ENCODE data around the gene MT1G. TPM values are rescaled to one million over a fixed set of nuclear protein-coding genes. Genes with fewer than 3 reads are reported as not detected.

Gene MT1G
- total RNA-seq, 1 experiment from 2014 or later = not detected

- ChIA-PET CTCF (interaction anchor here (1.6 kb wide), 1 partner anchor 31 kb away, joined by 7 read pairs; no protein-coding TSS in a partner anchor), POLR2A (interaction anchor here (2.0 kb wide), 1 partner anchor 29 kb away, joined by 4 read pairs; no protein-coding TSS in a partner anchor)
- intact Hi-C loops (cut with micrococcal nuclease) = no loop called here
- H3K4me3 Mint-ChIP-seq (ENCODE audit: unreplicated experiment) = no peak overlapping the region
- H3K27me3 Mint-ChIP-seq (ENCODE audit: insufficient read depth, unreplicated experiment) = no peaks in the 10 kb centered on the region
- H3K36me3 Mint-ChIP-seq (ENCODE audit: insufficient read depth, unreplicated experiment) = no peaks in the 10 kb centered on the region
- DNase-seq (ENCODE audit: unreplicated experiment) = no peak
- H3K4me1 Mint-ChIP-seq (ENCODE audit: insufficient read depth, unreplicated experiment) = peaks cover 16% of the 10 kb centered on the region
- no peak overlapping the region for H3K27ac Mint-ChIP-seq (ENCODE audit: low read depth, unreplicated experiment)
- no peaks in the 10 kb centered on the region for H3K9me3 Mint-ChIP-seq (ENCODE audit: unreplicated experiment)
- no peak for TF ChIP-seq CTCF (IDR thresholded peaks at IDR 0.05; ENCODE audit: unreplicated experiment)
- no TSS peak for BruUV-seq (replicated peaks)
These were observed 32.4 kb downstream of the MT1G start for GRCh38 chr16:56635441-56635967.

- POLR2A ChIA-PET = interaction anchor here (1.6 kb wide), 1 partner anchor 12 kb away, joined by 4 read pairs; no protein-coding TSS in a partner anchor
- Mint-ChIP-seq H3K4me1 (ENCODE audit: insufficient read depth, unreplicated experiment) (peaks cover 16% of the 10 kb centered on the region), H3K36me3 (ENCODE audit: insufficient read depth, unreplicated experiment) (no peaks in the 10 kb centered on the region), H3K4me3 (ENCODE audit: unreplicated experiment) (no peak overlapping the region), H3K9me3 (ENCODE audit: unreplicated experiment) (no peaks in the 10 kb centered on the region), H3K27me3 (ENCODE audit: insufficient read depth, unreplicated experiment) (no peaks in the 10 kb centered on the region), H3K27ac (ENCODE audit: low read depth, unreplicated experiment) (peak overlapping the region; percentile 29)
- TF ChIP-seq CTCF (IDR thresholded peaks at IDR 0.05; ENCODE audit: unreplicated experiment) = no peak
- CTCF ChIA-PET = interaction anchor here (1.3 kb wide), 1 partner anchor 9 kb away, joined by 5 read pairs; the partner anchor contains the start of gene MT1E
- DNase-seq (ENCODE audit: unreplicated experiment) = no peak
- no TSS peak for BruUV-seq (replicated peaks)
- intact Hi-C loops (cut with micrococcal nuclease) = no loop called here
These were observed 33.0 kb downstream of the MT1G start for GRCh38 chr16:56634715-56635440.

GRCh38 chr16:56633535-56633934 is 34.3 kb downstream of the MT1G start:
- ChIA-PET POLR2A (interaction anchor here (0.7 to 1.6 kb wide), 6 partner anchors 14 to 51 kb away, joined by 3 to 5 read pairs (median 4); partner anchors contain the start of genes MT1X and MT2A), CTCF (interaction anchor here (0.7 to 1.3 kb wide), 2 partner anchors 8 to 10 kb away, joined by 4 to 5 read pairs; partner anchors contain the start of gene MT1E)
- no peaks in the 10 kb centered on the region for H3K27me3 Mint-ChIP-seq (ENCODE audit: insufficient read depth, unreplicated experiment)
- no peak overlapping the region for H3K27ac Mint-ChIP-seq (ENCODE audit: low read depth, unreplicated experiment)
- H3K36me3 Mint-ChIP-seq (ENCODE audit: insufficient read depth, unreplicated experiment) = no peaks in the 10 kb centered on the region
- TF ChIP-seq CTCF (IDR thresholded peaks at IDR 0.05; ENCODE audit: unreplicated experiment) = no peak
- DNase-seq (ENCODE audit: unreplicated experiment) = no peak
- no TSS peak for BruUV-seq (replicated peaks)
- H3K9me3 Mint-ChIP-seq (ENCODE audit: unreplicated experiment) = no peaks in the 10 kb centered on the region
- H3K4me3 Mint-ChIP-seq (ENCODE audit: unreplicated experiment) = no peak overlapping the region
- peaks cover 20% of the 10 kb centered on the region for H3K4me1 Mint-ChIP-seq (ENCODE audit: insufficient read depth, unreplicated experiment)
- intact Hi-C loops (cut with micrococcal nuclease) = no loop called here

GRCh38 chr16:56632848-56633365 is 35.0 kb downstream of the MT1G start:
- CTCF ChIA-PET = interaction anchor here (0.7 kb wide), 1 partner anchor 11 kb away, joined by 4 read pairs; no protein-coding TSS in a partner anchor

More at GRCh38 chr16:56632848-56633365, 35.0 kb downstream of the MT1G start:
- TF ChIP-seq CTCF (IDR thresholded peaks at IDR 0.05; ENCODE audit: unreplicated experiment) = no peak
- no peak overlapping the region for H3K4me3 Mint-ChIP-seq (ENCODE audit: unreplicated experiment)
- H3K27ac Mint-ChIP-seq (ENCODE audit: low read depth, unreplicated experiment) = no peak overlapping the region
- H3K36me3 Mint-ChIP-seq (ENCODE audit: insufficient read depth, unreplicated experiment) = peaks cover 3% of the 10 kb centered on the region
- intact Hi-C loops (cut with micrococcal nuclease) = no loop called here
- BruUV-seq (replicated peaks) = no TSS peak
- H3K4me1 Mint-ChIP-seq (ENCODE audit: insufficient read depth, unreplicated experiment) = peaks cover 21% of the 10 kb centered on the region
- no peaks in the 10 kb centered on the region for H3K27me3 Mint-ChIP-seq (ENCODE audit: insufficient read depth, unreplicated experiment)
- no peak for DNase-seq (ENCODE audit: unreplicated experiment)
- H3K9me3 Mint-ChIP-seq (ENCODE audit: unreplicated experiment) = no peaks in the 10 kb centered on the region
- POLR2A ChIA-PET = interaction anchor here (0.7 to 1.6 kb wide), 5 partner anchors 14 to 52 kb away, joined by 3 to 4 read pairs (median 4); partner anchors contain the start of gene MT2A
